Fibroblast of mammary gland (primary cell): ENCODE results near the gene BAG3.
A peak's percentile ranks its signal among the peaks of the same experiment; 100 is the strongest.

Source experiments
- DNase-seq: peaks from one replicate; pipeline ENCODE4 v3.0.0-alpha.2; 2010; ENCODE audit warnings: low read depth
- H3K4me3 ChIP-seq: 2 replicates; pipeline ENCODE4 v1.5.1; 2011; ENCODE audit warnings: low read depth, mild to moderate bottlenecking, low read length, moderate library complexity; ENCODE audit not compliant: control insufficient read depth
- TF ChIP-seq, protein P1 (sequence below): conservative IDR thresholded peaks from 2 replicates; pipeline ENCODE4 v1.5.1; 2011; ENCODE audit warnings: low read depth, low read length, inconsistent platforms; ENCODE audit not compliant: control insufficient read depth, insufficient read depth

Gene BAG3

DNA sequence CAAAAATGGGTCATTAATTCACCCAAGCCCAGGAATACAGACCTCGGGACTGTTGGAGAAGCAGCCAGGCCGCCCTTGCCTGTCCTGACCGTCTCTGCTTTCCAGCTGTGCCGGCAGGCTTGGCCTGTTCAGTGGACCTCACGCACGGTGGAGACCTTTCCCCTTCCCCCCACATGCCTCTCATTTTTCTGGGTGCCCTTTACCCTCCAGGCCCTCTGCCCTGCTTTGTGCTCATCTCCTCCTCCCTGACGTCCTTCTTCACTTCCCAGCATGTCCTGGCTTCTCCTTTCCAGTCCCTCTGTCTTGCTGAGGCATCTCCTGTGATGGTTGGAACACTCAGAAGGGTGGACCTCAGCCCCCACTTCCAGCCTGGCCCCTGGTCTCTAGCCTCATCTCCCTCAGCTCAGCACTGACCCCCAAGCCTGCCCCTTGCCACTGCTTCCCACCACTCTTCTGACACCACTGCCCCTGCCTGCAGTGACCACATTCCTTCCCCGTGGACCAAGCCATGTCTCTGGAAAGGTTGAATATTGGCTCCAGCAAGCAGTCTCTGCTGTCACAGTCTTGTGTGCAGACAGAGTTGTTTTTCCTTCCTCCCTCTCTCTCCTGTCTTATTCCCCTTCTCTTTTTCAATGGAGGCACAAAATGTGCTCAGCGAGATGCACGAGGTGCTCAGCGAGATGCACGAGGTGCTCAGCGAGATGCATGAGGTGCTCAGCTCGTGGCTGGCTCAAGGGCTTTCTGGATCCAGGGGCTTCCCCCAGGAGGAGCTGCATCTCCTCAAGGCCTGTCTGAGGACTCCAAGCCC lies 14.9 kb downstream of the BAG3 start:
- TF ChIP-seq, protein P1, sequence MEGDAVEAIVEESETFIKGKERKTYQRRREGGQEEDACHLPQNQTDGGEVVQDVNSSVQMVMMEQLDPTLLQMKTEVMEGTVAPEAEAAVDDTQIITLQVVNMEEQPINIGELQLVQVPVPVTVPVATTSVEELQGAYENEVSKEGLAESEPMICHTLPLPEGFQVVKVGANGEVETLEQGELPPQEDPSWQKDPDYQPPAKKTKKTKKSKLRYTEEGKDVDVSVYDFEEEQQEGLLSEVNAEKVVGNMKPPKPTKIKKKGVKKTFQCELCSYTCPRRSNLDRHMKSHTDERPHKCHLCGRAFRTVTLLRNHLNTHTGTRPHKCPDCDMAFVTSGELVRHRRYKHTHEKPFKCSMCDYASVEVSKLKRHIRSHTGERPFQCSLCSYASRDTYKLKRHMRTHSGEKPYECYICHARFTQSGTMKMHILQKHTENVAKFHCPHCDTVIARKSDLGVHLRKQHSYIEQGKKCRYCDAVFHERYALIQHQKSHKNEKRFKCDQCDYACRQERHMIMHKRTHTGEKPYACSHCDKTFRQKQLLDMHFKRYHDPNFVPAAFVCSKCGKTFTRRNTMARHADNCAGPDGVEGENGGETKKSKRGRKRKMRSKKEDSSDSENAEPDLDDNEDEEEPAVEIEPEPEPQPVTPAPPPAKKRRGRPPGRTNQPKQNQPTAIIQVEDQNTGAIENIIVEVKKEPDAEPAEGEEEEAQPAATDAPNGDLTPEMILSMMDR = no peak
- no peak overlapping the region for H3K4me3 ChIP-seq
- peak; percentile 53 for DNase-seq

DNA sequence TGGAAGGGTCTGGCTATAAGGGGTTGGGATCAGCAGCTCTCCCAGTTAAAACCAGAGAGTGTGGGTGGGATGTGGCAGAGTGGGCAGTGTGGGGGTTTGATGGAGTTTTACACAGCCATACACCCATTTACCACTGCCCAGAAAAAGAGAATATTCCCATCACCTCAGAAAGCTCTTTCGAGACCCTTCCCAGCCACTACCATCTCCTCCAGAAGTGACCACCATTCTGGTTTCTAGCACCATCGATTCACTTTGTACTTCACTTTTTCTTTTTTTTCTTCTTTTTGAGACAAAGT lies 15.5 kb downstream of the BAG3 start:
- H3K4me3 ChIP-seq = no peak overlapping the region
- no peak for DNase-seq
- TF ChIP-seq, protein P1 = no peak

DNA sequence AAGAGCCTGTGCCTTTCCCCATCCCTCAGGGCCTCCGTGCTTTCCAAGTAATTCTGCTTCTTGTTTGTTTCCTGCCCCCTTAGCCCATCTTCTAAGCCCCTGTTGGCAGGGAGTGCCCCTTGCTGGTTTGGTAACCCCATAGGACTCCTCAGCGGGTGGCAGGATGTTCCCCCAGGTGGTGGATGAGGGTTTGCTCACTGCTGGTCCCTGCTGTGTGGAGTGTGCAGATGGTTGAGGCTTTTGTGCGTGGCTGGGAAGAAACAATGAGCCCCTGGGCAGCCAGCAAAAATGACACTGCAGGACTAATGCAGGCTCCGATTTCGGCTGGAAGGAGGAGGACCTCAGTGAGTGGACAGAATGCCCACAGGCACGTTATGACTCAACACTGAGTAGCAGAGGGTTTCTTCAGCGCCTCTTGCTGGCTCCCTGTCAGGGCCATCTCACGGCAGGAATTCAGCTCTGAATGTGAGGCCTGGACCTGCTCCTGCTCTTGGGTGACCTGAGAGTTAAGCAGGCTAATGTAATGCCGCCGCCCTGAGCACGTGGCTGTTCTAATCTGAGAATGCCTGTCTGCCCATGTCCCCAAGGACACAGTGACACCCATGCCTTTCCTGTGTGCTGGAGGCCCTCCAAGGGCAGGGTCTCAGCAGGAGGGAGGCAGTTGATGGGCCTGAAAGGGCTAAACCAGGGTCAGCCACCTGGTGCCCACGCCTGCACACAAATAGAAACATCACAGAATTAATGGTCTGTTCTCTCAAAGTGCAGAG lies 16.6 kb downstream of the BAG3 start:
- TF ChIP-seq, protein P1 = peak; percentile 3

DNA sequence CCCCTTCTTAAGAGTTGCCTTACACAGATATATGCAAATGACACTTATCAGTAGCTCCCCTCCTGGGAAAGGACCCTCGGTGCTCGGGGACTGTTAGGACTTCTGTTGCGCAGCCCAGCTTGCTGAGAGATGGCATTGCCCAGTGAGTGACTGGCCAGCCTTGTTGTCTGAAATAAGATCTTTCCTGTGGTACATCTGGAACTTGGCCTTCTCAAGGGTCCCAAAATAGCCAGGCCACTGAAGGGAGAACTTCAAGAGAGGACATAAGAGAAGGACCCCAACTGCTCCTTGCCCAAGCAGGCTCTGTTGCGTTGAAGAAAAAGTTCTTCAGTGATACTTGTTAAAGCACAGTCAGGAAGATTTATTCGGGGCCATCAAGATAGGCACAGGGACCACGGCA lies 17.3 kb downstream of the BAG3 start:
- no peak overlapping the region for H3K4me3 ChIP-seq
- no peak for DNase-seq
- TF ChIP-seq, protein P1 = no peak

More for the DNA sequence above, 16.6 kb downstream of the BAG3 start:
- peak; percentile 96 for DNase-seq
- H3K4me3 ChIP-seq = no peak overlapping the region

DNA sequence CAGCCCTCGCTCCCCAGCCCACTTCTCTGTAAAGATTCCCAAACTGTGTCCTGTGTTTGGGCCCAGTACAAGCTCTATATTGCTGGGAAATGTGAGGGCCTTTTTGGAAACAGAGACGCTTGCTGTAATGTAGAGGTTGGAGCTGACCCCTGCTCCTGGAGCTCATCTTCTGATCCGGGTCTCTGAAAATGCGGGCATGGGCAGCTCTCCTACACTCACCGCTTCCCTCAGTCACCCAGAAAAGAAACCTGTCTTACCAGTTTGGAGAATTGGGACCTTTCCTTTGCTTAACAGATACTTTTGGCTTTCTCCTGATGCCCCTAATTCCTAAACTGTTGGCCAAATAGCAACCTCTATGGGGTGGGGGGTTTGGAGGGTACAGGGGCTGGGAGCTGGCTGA lies 18.2 kb downstream of the BAG3 start:
- no peak for DNase-seq
- no peak overlapping the region for H3K4me3 ChIP-seq
- TF ChIP-seq, protein P1 = no peak

DNA sequence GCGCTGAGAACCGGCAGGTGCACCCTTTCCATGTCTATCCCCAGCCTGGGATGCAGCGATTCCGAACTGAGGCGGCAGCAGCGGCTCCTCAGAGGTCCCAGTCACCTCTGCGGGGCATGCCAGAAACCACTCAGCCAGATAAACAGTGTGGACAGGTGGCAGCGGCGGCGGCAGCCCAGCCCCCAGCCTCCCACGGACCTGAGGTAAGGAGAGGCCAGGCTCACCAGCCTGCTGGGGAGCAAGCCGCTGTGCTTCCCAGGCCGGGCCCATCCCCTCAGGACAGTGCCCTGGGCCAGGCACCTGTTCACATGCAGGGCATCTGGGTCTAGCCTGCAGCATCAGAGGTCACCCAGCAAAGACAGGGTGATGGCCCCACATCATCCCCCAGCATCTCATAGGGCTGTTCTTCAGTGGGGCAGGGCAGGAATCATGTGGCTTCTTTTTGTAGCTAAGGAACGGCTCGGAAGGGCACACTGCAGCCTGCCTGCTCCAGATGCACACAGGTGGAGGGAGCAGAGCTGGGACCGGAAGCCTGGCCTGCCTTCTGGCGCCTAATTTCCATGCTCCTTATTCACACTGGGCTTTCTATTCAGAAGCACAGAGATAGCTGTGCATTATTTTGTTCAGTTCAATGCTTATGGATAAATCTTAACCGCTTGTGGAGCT lies 18.9 kb downstream of the BAG3 start:
- no peak for DNase-seq
- TF ChIP-seq, protein P1 = no peak

More for the DNA sequence above, 18.9 kb downstream of the BAG3 start:
- no peak overlapping the region for H3K4me3 ChIP-seq
